Panc1 (cell line): ENCODE measurements around the gene TRIM27. TPM values are rescaled to one million over a fixed set of nuclear protein-coding genes. Genes with fewer than 3 reads are reported as not detected.
A peak's percentile ranks its signal among the peaks of the same experiment; 100 is the strongest.
"Not testable (repeated sequence)": the region's sequence is repeated elsewhere in the genome, so short reads cannot be mapped to it uniquely, and the experiment has no call there.

ENCODE experiments used
- ATAC-seq: fragments of 200-7000 bp; cut with Tn5 transposase; 2 replicates; pipeline ENCODE4 v1.9.1; 2020; ENCODE audit warnings: mild to moderate bottlenecking, moderate library complexity
- BruUV-seq: library from RNA; stranded (reverse); fragments of 400-500 nt; replicated peaks from 2 replicates; lab custom pipeline; 2021; lab: Mats Ljungman, UMichigan
- CTCF ChIA-PET: fragments of 300-600 bp; sonication (Branson Sonifier 250); formaldehyde crosslinking; loops from one replicate; lab custom pipeline; 2022; ENCODE audit warnings: antibody characterized with exemption; lab: Charles Lee
- POLR2A ChIA-PET: fragments of 300-600 bp; sonication (Branson Sonifier 250); formaldehyde crosslinking; loops from one replicate; lab custom pipeline; 2022; ENCODE audit warnings: antibody characterized with exemption; lab: Charles Lee
- DNase-seq: peaks from one replicate; pipeline ENCODE4 v3.0.0-alpha.2; 2010; ENCODE audit warnings: low read depth, low spot score
- H3K27ac ChIP-seq: 2 replicates; pipeline ENCODE4 v1.5.1; 2011; ENCODE audit warnings: mild to moderate bottlenecking, low read length, inconsistent platforms
- H3K27me3 ChIP-seq: fragments of 200-500 bp; sonication (Bioruptor generic); 2 replicates; pipeline ENCODE4 v1.6.0; 2014; ENCODE audit warnings: low read length, inconsistent platforms; ENCODE audit not compliant: control insufficient read depth, insufficient read depth
- H3K36me3 ChIP-seq: fragments of 200-500 bp; sonication (Bioruptor generic); 2 replicates; pipeline ENCODE4 v1.5.1; 2014; ENCODE audit warnings: inconsistent platforms, mild to moderate bottlenecking, low read length, moderate library complexity; ENCODE audit not compliant: control insufficient read depth, insufficient read depth
- H3K4me1 ChIP-seq: 2 replicates; pipeline ENCODE4 v1.5.1; 2011; ENCODE audit warnings: inconsistent platforms, mild to moderate bottlenecking, low read length, moderate library complexity; ENCODE audit not compliant: control insufficient read depth, insufficient read depth
- H3K4me3 ChIP-seq, 2 experiments: 2 replicates each; pipeline ENCODE4 v1.5.1; 2011 to 2012; ENCODE audit warnings: low read depth in 2 of 2, low read length in 2 of 2, mild to moderate bottlenecking in 2 of 2, inconsistent platforms in 1 of 2, moderate library complexity in 1 of 2
- H3K9me3 ChIP-seq: fragments of 200-500 bp; sonication (Bioruptor generic); 2 replicates; pipeline ENCODE4 v1.5.1; 2014; ENCODE audit warnings: low read depth, mild to moderate bottlenecking, inconsistent platforms, low read length, moderate library complexity; ENCODE audit not compliant: control insufficient read depth, insufficient read depth
- POLR2AphosphoS5 ChIP-seq: IDR thresholded peaks from 2 replicates; pipeline ENCODE4 v1.6.1; 2012; ENCODE audit warnings: mild to moderate bottlenecking, low read depth, low read length, moderate library complexity
- SIN3A ChIP-seq: IDR thresholded peaks from 2 replicates; pipeline ENCODE4 v1.6.1; 2012; ENCODE audit warnings: low read depth, mild to moderate bottlenecking, low read length, moderate library complexity, borderline replicate concordance; ENCODE audit not compliant: insufficient read depth
- TCF7L2 ChIP-seq: IDR thresholded peaks from 2 replicates; pipeline ENCODE4 v1.6.1; 2011; ENCODE audit warnings: mild to moderate bottlenecking, low read depth, low read length, inconsistent platforms
- in situ Hi-C: cut with HindIII; loops from 2 replicates; pipeline ENCODE4 v1.10.0; 2016; ENCODE audit warnings: low sequenced_read_pairs, low pct_unique_long_range_greater_than_20kb
- intact Hi-C: fragments of 100-400 bp; cut with micrococcal nuclease; formaldehyde crosslinking; loops from one replicate; pipeline ENCODE4 v1.10.0; 2022; ENCODE audit not compliant: unreplicated experiment
- total RNA-seq: library from RNA; stranded (reverse); gene quantifications from one replicate; pipeline ENCODE4 v1.2.1, GENCODE V29; 2021; ENCODE audit not compliant: unreplicated experiment
- TF ChIP-seq, protein P1 (sequence below): fragments of 450-650 bp; IDR thresholded peaks from 2 replicates; pipeline ENCODE4 v1.5.1; 2017; ENCODE audit warnings: mild to moderate bottlenecking
- TF ChIP-seq, protein P2 (sequence below), 2 experiments: IDR thresholded peaks; 2 replicates each; pipeline ENCODE4 v1.6.1; 2011 to 2012; ENCODE audit warnings: low read depth in 2 of 2, control low read depth in 1 of 2, low read length in 1 of 2, mild to moderate bottlenecking in 1 of 2, moderate library complexity in 1 of 2; ENCODE audit not compliant: insufficient read depth in 1 of 2

The TRIM27 gene
- total RNA-seq, 1 experiment from 2014 or later: 53.0 TPM

DNA sequence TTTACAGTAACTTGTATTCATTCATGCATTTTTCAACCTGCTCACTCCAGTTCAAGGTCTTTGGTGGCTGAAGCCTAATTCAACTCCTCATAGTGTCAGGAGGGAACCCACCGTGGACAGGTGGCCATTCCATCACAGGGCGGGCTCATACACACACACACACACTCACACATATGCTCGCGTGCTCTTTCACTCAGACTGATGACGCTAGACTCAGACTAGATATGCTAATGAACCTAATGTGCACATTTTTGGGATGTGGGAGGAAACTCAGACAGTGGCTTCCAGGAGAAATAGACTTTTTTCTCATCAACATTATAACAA is 56.7 kb downstream of the TRIM27 start:
- H3K27me3 ChIP-seq: no peaks in the 10 kb centered on the region
- intact Hi-C loops (loop anchor here (10.0 kb wide), 1 partner anchor 118 kb away; no protein-coding TSS in a partner anchor), in situ Hi-C loops (no loop called here)
- peak overlapping the region; percentile 86 for H3K27ac ChIP-seq
- TF ChIP-seq SIN3A (no peak), POLR2AphosphoS5 (no peak), TCF7L2 (no peak)
- TF ChIP-seq, protein P1, sequence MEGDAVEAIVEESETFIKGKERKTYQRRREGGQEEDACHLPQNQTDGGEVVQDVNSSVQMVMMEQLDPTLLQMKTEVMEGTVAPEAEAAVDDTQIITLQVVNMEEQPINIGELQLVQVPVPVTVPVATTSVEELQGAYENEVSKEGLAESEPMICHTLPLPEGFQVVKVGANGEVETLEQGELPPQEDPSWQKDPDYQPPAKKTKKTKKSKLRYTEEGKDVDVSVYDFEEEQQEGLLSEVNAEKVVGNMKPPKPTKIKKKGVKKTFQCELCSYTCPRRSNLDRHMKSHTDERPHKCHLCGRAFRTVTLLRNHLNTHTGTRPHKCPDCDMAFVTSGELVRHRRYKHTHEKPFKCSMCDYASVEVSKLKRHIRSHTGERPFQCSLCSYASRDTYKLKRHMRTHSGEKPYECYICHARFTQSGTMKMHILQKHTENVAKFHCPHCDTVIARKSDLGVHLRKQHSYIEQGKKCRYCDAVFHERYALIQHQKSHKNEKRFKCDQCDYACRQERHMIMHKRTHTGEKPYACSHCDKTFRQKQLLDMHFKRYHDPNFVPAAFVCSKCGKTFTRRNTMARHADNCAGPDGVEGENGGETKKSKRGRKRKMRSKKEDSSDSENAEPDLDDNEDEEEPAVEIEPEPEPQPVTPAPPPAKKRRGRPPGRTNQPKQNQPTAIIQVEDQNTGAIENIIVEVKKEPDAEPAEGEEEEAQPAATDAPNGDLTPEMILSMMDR: no peak
- TF ChIP-seq, protein P2, sequence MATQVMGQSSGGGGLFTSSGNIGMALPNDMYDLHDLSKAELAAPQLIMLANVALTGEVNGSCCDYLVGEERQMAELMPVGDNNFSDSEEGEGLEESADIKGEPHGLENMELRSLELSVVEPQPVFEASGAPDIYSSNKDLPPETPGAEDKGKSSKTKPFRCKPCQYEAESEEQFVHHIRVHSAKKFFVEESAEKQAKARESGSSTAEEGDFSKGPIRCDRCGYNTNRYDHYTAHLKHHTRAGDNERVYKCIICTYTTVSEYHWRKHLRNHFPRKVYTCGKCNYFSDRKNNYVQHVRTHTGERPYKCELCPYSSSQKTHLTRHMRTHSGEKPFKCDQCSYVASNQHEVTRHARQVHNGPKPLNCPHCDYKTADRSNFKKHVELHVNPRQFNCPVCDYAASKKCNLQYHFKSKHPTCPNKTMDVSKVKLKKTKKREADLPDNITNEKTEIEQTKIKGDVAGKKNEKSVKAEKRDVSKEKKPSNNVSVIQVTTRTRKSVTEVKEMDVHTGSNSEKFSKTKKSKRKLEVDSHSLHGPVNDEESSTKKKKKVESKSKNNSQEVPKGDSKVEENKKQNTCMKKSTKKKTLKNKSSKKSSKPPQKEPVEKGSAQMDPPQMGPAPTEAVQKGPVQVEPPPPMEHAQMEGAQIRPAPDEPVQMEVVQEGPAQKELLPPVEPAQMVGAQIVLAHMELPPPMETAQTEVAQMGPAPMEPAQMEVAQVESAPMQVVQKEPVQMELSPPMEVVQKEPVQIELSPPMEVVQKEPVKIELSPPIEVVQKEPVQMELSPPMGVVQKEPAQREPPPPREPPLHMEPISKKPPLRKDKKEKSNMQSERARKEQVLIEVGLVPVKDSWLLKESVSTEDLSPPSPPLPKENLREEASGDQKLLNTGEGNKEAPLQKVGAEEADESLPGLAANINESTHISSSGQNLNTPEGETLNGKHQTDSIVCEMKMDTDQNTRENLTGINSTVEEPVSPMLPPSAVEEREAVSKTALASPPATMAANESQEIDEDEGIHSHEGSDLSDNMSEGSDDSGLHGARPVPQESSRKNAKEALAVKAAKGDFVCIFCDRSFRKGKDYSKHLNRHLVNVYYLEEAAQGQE (IDR thresholded peaks at IDR 0.05; ENCODE audit: insufficient read depth in 1 of 2, low read depth in 2 of 2, low read length in 1 of 2): no peak
- no TSS peak for BruUV-seq
- no peaks in the 10 kb centered on the region for H3K9me3 ChIP-seq
- H3K4me3 ChIP-seq: peak overlapping the region; percentile 60 to 97
- no peak for DNase-seq
- ChIA-PET POLR2A (interaction anchor here (1.2 kb wide), 1 partner anchor 30 kb away, joined by 4 read pairs; no protein-coding TSS in a partner anchor), CTCF (no interaction called here)
- no peaks in the 10 kb centered on the region for H3K36me3 ChIP-seq
- ATAC-seq: no peak; the same call in 1 of the 2 replicates
- H3K4me1 ChIP-seq: peaks cover 8% of the 10 kb centered on the region

DNA sequence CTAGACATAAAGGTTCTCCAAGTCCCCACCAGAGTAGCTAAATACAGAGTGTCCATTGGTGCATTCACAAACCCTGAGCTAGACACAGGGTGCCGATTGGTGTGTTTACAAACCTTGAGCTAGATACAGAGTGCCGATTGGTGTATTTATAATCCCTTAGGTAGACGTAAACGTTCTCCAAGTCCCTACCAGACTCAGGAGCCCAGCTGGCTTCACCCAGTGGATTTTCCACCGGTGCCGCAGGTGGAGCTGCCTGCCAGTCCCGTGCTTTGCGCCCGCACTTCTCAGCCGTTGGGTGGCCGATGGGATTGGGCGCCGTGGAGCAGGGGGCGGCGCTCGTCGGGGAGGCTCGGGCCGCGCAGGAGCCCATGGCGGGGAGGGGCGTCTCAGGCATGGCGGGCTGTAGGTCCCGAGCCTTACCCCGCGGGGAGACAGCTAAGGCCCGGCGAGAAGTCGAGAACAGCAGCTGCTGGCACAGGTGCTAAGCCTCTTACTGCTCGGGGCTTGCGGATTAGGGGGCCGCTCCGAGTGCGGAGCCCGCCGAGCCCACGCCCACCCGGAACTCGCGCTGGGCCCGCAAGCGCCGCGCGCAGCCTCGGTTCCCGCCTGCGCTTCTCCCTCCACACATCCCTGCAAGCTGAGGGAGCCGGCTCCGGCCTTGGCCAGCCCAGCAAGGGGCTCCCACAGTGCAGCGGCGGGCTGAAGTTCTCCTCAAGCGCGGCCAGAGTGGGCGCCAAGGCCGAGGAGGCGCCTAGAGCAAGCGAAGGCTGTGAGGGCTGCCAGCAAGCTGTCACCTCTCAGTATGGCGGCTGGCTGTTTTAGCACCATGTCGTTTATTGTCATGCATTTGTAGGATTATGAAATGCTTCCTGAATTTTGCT is 57.3 kb downstream of the TRIM27 start:
- H3K4me1 ChIP-seq, H3K9me3 ChIP-seq, H3K27me3 ChIP-seq, in situ Hi-C loops, DNase-seq, BruUV-seq, H3K36me3 ChIP-seq: not testable (repeated sequence)
- ATAC-seq: peak; percentile 79
- intact Hi-C loops: loop anchor here (10.0 kb wide), 1 partner anchor 118 kb away; no protein-coding TSS in a partner anchor
- Histone ChIP-seq H3K27ac (peak overlapping the region; percentile 86), H3K4me3 (peak overlapping the region; percentile 60 to 97)
- ChIA-PET CTCF (interaction anchor here (0.6 kb wide), 2 partner anchors 26 to 29 kb away, joined by 7 to 8 read pairs; no protein-coding TSS in a partner anchor), POLR2A (interaction anchor here (0.6 to 1.2 kb wide), 7 partner anchors 29 to 1547 kb away, joined by 3 to 7 read pairs (median 3); no protein-coding TSS in a partner anchor)
